B cell (primary cell): ENCODE measurements around the gene FZD1. TPM values are rescaled to one million over a fixed set of nuclear protein-coding genes. Genes with fewer than 3 reads are reported as not detected.

Source experiments
- ATAC-seq: fragments of 200-7000 bp; cut with Tn5 transposase; one replicate; pipeline ENCODE4 v1.10.0; 2021; ENCODE audit warnings: low read depth, mild to moderate bottlenecking, moderate number of reproducible peaks, moderate library complexity
- CTCF ChIA-PET: fragments of 350-600 bp; sonication (Branson Sonifier 250); formaldehyde crosslinking; loops from one replicate; lab custom pipeline; 2021; ENCODE audit warnings: antibody characterized with exemption, inconsistent platforms; lab: Charles Lee
- POLR2A ChIA-PET: fragments of 350-600 bp; sonication (Branson Sonifier 250); formaldehyde crosslinking; loops from one replicate; lab custom pipeline; 2021; ENCODE audit warnings: antibody characterized with exemption; lab: Charles Lee
- DNase-seq: peaks from one replicate; pipeline ENCODE4 v3.0.0; 2013
- H2AFZ ChIP-seq: 2 replicates; pipeline ENCODE4 v1.6.1; 2012; ENCODE audit warnings: mild to moderate bottlenecking, low read depth, low read length; ENCODE audit not compliant: insufficient read depth, poor library complexity, severe bottlenecking
- H3K27ac ChIP-seq, 2 donors: 1 replicate in 1 of 2; 2 replicates in 1 of 2; pipeline ENCODE4 v1.5.1; 2012 to 2013; ENCODE audit warnings: low read length in 2 of 2, mild to moderate bottlenecking in 2 of 2, moderate library complexity in 1 of 2
- H3K27me3 ChIP-seq, 4 experiments: fragments of 200-600 bp in 1 of 4; sonication (generic) in 1 of 4; replicated peaks in 1 of 4; 1 replicate in 2 of 4; 2 replicates in 2 of 4; pipeline versions ENCODE4 v1.6.1 to v1.7.0; 2013 to 2016; ENCODE audit warnings: low read length in 3 of 4, mild to moderate bottlenecking in 2 of 4, mixed read lengths in 1 of 4, moderate library complexity in 1 of 4; ENCODE audit not compliant: insufficient read depth in 4 of 4, control insufficient read depth in 3 of 4; ENCODE audit errors: control extremely low read depth in 1 of 4
- H3K36me3 ChIP-seq, 2 experiments: replicated peaks in 1 of 2; 1 replicate in 1 of 2; 2 replicates in 1 of 2; pipeline versions ENCODE4 v1.6.1 to v1.7.1; 2013; ENCODE audit warnings: low read length in 1 of 2; ENCODE audit not compliant: insufficient read depth in 2 of 2, control insufficient read depth in 1 of 2; ENCODE audit errors: control extremely low read depth in 1 of 2, extremely low read depth in 1 of 2
- H3K4me1 ChIP-seq, 2 donors: fragments of 200-600 bp in 1 of 2; sonication (generic) in 1 of 2; 1 replicate in 1 of 2; 2 replicates in 1 of 2; pipeline versions ENCODE4 v1.5.1 to v1.6.1; 2013 to 2017; ENCODE audit warnings: low read length in 2 of 2; ENCODE audit not compliant: control insufficient read depth in 2 of 2, insufficient read depth in 2 of 2
- H3K4me2 ChIP-seq: replicated peaks from 2 replicates; pipeline ENCODE3; 2012; ENCODE audit warnings: mild to moderate bottlenecking, low read depth, low read length; ENCODE audit not compliant: poor library complexity, severe bottlenecking
- H3K4me3 ChIP-seq, 5 experiments: fragments of 200-600 bp in 1 of 5; sonication (generic) in 1 of 5; 1 replicate in 3 of 5; 2 replicates in 2 of 5; pipeline versions ENCODE4 v1.5.1 to v1.7.0; 2011 to 2016; ENCODE audit warnings: low read length in 4 of 5, mild to moderate bottlenecking in 4 of 5, low read depth in 2 of 5, control low read depth in 1 of 5, moderate library complexity in 1 of 5; ENCODE audit not compliant: insufficient read depth in 1 of 5; ENCODE audit errors: control extremely low read depth in 1 of 5, extremely low read depth in 1 of 5
- H3K79me2 ChIP-seq: fragments of 200-600 bp; sonication (generic); one replicate; pipeline ENCODE4 v1.6.0; 2016; ENCODE audit warnings: low read length; ENCODE audit not compliant: control insufficient read depth, insufficient read depth
- H3K9ac ChIP-seq: fragments of 200-600 bp; sonication (generic); 2 replicates; pipeline ENCODE4 v1.6.1; 2017; ENCODE audit warnings: mild to moderate bottlenecking, low read length, moderate library complexity
- H3K9me3 ChIP-seq, 3 donors: one replicate each; pipeline versions ENCODE4 v1.6.1 to v1.7.1; 2013; ENCODE audit warnings: low read length in 2 of 3; ENCODE audit not compliant: control insufficient read depth in 2 of 3, insufficient read depth in 1 of 3; ENCODE audit errors: control extremely low read depth in 1 of 3
- H4K20me1 ChIP-seq: 2 replicates; pipeline ENCODE4 v1.6.0; 2012; ENCODE audit warnings: mild to moderate bottlenecking, low read length; ENCODE audit not compliant: insufficient read depth, control insufficient read depth, poor library complexity, severe bottlenecking
- H3K27ac Mint-ChIP-seq: one replicate; pipeline ENCODE4 v1.8.0; 2021; ENCODE audit warnings: mixed read lengths
- H3K27me3 Mint-ChIP-seq: one replicate; pipeline ENCODE4 v1.8.0; 2021; ENCODE audit warnings: mixed read lengths
- H3K4me1 Mint-ChIP-seq: one replicate; pipeline ENCODE4 v1.8.0; 2021; ENCODE audit warnings: mixed read lengths
- H3K4me3 Mint-ChIP-seq: one replicate; pipeline ENCODE4 v1.8.0; 2021; ENCODE audit warnings: mixed read lengths
- H3K9me3 Mint-ChIP-seq: one replicate; pipeline ENCODE4 v1.8.0; 2022; ENCODE audit warnings: mixed read lengths; ENCODE audit not compliant: insufficient read depth
- CTCF ChIP-seq: fragments of 200-600 bp; IDR thresholded peaks from one replicate; pipeline ENCODE4 v1.8.0; 2022; ENCODE audit warnings: antibody characterized with exemption, mild to moderate bottlenecking
- EZH2 ChIP-seq: IDR thresholded peaks from 2 replicates; pipeline ENCODE4 v1.6.1; 2012; ENCODE audit warnings: borderline replicate concordance, low read depth, mild to moderate bottlenecking, moderate library complexity, low read length; ENCODE audit not compliant: insufficient read depth, poor library complexity, severe bottlenecking
- WGBS: methylation state at CpG from one replicate; pipeline ENCODE4 v1.1.5; 2013; ENCODE audit warnings: missing lambda C conversion rate; ENCODE audit not compliant: insufficient coverage; 5-methylcytosine and 5-hydroxymethylcytosine counted together
- intact Hi-C: fragments of 100-400 bp; cut with micrococcal nuclease; formaldehyde crosslinking; loops from one replicate; pipeline ENCODE4 v1.10.0; 2022
- polyA plus RNA-seq: library from polyadenylated mRNA; depleted of rRNA; stranded (reverse); fragments of >200 nt; gene quantifications from 2 replicates; pipeline ENCODE4 v1.2.3, GENCODE V29; 2012
- total RNA-seq, 2 donors: library from RNA; stranded (reverse); fragments of 120-200 nt in 1 of 2; gene quantifications; 1 replicate in 1 of 2; 2 replicates in 1 of 2; pipeline versions ENCODE4 v1.2.3 to v1.2.4, GENCODE V29; 2013 to 2022

The FZD1 gene
- total and polyA plus RNA-seq, 2 donors (not counting 1 experiment from before 2014, with no cell fraction given), result 0.15 to 0.49 TPM

DNA sequence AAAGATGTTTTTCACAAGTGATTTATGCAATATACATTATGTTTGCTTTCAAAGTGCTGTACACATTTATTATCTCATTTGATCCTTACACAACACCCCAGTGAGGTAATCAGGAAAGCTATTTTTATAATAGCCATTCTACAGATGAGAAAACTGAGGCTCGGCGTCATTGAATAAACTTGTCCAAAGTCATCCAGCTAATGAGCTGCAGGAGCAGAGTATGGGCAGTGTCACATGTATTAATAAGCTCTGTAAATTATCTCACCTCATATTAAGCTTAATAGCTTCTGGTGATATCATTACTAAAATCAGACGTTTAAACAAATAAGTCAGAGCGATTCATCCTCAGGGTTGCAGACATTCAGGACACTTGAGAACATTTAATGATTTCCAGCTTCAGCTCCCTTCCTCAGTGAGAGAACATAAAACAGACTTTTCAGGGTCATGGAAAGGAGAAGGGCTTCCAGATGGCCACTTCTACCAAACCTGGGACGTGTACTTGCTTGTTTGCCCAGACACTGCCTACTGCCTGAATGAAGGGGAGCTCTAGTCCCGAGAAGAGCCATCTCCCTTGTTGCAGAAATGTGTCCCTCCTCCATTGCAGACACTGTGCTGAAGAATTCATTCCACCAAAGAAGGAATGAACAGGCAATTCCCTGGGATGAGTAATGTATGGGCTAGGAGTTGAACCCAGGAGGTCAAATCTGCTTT is 20.5 kb upstream of the FZD1 start:
- H3K4me2 ChIP-seq, result no peak overlapping the region
- Mint-ChIP-seq H3K4me1 (no peaks in the 10 kb centered on the region), H3K9me3 (no peaks in the 10 kb centered on the region), H3K4me3 (no peak overlapping the region), H3K27ac (no peak overlapping the region), H3K27me3 (peaks cover 25% of the 10 kb centered on the region)
- ChIA-PET CTCF (no interaction called here), POLR2A (no interaction called here)
- no peak overlapping the region for H2AFZ ChIP-seq
- DNase-seq (no peak), ATAC-seq (no peak)
- H3K27ac ChIP-seq, result no peak overlapping the region
- no peaks in the 10 kb centered on the region for H3K9me3 ChIP-seq
- no peaks in the 10 kb centered on the region for H3K4me1 ChIP-seq
- intact Hi-C loops, result no loop called here
- no peaks in the 10 kb centered on the region for H3K36me3 ChIP-seq
- TF ChIP-seq CTCF, result no peak
- TF ChIP-seq EZH2, result no peak
- H3K9ac ChIP-seq, result no peak overlapping the region
- 100% methylated on average over 2 of the region's 6 CpGs for WGBS
- no peaks in the 10 kb centered on the region for H3K79me2 ChIP-seq
- H4K20me1 ChIP-seq, result no peaks in the 10 kb centered on the region
- H3K27me3 ChIP-seq, result peaks cover 0 to 5% (median 2%) of the 10 kb centered on the region in 4 experiments
- H3K4me3 ChIP-seq, result no peak overlapping the region

DNA sequence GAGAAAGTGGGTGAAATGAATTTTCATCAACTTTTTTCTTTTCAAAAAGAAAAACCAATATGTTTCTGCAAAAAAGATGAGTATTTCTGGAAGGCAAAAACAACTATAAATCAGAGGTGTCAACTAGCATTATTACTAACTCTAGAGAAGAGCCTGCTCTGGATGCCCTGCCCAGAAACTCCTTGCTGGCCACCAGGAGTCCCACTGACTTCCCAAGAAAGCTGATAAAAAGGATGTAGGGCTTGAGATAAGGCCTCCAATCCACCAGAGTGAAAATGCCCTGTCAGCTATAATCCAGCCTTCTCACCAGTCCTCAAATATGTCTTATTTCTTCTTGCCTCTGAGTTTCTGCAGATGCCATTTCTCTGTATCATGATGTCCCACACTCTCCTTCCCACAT is 16.7 kb upstream of the FZD1 start:
- Histone ChIP-seq H3K27me3 (peaks cover 0 to 5% (median 2%) of the 10 kb centered on the region in 4 experiments), H4K20me1 (no peaks in the 10 kb centered on the region), H3K4me3 (no peak overlapping the region), H3K79me2 (no peaks in the 10 kb centered on the region), H3K36me3 (no peaks in the 10 kb centered on the region), H3K9ac (no peak overlapping the region), H3K27ac (no peak overlapping the region), H2AFZ (no peak overlapping the region), H3K9me3 (no peaks in the 10 kb centered on the region), H3K4me2 (no peak overlapping the region), H3K4me1 (no peaks in the 10 kb centered on the region)
- no peak overlapping the region for H3K27ac Mint-ChIP-seq
- DNase-seq (no peak), ATAC-seq (no peak)
- ChIA-PET CTCF (no interaction called here), POLR2A (no interaction called here)
- peaks cover 15% of the 10 kb centered on the region for H3K27me3 Mint-ChIP-seq
- H3K4me1 Mint-ChIP-seq, result no peaks in the 10 kb centered on the region
- H3K4me3 Mint-ChIP-seq, result no peak overlapping the region
- TF ChIP-seq CTCF (no peak), EZH2 (no peak)
- intact Hi-C loops, result no loop called here
- H3K9me3 Mint-ChIP-seq, result no peaks in the 10 kb centered on the region
